B cell (primary cell): ENCODE data around the gene VIPR2.

Source experiments
- EZH2 ChIP-seq: IDR thresholded peaks from 2 replicates; pipeline ENCODE4 v1.6.1; 2012; ENCODE audit warnings: borderline replicate concordance, low read depth, mild to moderate bottlenecking, moderate library complexity, low read length; ENCODE audit not compliant: insufficient read depth, poor library complexity, severe bottlenecking
- TF ChIP-seq, protein P1 (sequence below): fragments of 200-600 bp; IDR thresholded peaks from one replicate; pipeline ENCODE4 v1.8.0; 2022; ENCODE audit warnings: antibody characterized with exemption, mild to moderate bottlenecking

DNA sequence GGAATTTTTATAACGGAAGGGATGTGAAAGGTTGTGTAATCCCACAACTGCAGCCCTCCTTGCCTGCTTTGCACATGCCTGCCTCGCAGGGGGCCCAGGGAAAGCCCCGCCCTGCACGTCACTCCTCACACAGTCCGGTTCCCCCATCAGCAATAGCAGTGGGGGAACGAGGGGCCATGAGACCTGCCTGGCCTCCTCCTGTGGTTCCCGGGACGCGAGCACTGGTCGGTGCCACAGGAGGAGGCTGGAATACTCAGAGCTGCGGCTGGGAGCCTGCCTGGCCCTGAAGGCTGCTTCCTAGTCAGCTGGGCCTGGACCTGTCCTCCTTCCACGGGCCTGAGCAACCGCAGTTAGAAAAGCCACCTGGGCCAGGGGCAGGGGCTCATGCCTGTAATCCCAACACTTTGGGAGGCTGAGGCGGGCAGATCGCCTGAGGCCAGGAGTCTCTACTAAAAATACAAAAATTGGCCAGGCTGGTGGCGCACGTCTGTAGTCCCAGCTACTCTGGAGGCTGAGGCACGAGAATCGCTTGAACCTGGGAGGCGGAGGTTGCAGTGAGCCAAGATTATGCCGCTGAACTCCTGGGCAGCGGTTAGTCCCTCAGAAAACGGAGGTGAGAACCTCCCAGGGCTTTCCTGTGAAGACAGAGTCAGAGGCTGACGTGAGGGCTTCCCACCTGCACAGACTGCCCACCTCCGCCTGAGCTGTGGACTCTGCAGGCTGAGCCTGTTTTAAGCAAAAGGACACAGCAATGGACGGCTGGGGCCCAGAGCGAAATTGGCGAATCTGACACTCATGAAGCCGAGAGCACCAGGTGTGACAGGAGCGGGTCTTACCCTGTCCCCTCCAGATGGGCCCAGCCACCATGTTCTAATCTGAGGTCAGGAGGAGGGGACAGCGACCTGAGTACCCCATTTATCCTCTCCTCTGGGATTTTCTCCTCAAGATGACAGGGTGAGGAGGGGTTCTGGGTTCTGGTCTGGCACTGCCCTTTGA lies 52.9 kb downstream of the VIPR2 start:
- TF ChIP-seq, protein P1, sequence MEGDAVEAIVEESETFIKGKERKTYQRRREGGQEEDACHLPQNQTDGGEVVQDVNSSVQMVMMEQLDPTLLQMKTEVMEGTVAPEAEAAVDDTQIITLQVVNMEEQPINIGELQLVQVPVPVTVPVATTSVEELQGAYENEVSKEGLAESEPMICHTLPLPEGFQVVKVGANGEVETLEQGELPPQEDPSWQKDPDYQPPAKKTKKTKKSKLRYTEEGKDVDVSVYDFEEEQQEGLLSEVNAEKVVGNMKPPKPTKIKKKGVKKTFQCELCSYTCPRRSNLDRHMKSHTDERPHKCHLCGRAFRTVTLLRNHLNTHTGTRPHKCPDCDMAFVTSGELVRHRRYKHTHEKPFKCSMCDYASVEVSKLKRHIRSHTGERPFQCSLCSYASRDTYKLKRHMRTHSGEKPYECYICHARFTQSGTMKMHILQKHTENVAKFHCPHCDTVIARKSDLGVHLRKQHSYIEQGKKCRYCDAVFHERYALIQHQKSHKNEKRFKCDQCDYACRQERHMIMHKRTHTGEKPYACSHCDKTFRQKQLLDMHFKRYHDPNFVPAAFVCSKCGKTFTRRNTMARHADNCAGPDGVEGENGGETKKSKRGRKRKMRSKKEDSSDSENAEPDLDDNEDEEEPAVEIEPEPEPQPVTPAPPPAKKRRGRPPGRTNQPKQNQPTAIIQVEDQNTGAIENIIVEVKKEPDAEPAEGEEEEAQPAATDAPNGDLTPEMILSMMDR = no peak
- TF ChIP-seq EZH2 = no peak
